Measurements from ENCODE around the gene OXNAD1.

OXNAD1 gene

GRCh38 chr3:16329036-16329825, 64.2 kb downstream of the OXNAD1 start:
- no peak for DNase-seq (ENCODE audit: low read depth)

GRCh38 chr3:16329826-16330129, 64.8 kb downstream of the OXNAD1 start:
- no peak for DNase-seq (ENCODE audit: low read depth)

GRCh38 chr3:16330351-16330750, 65.3 kb downstream of the OXNAD1 start:
- DNase-seq (ENCODE audit: low read depth) = no peak

GRCh38 chr3:16331319-16331883, 66.4 kb downstream of the OXNAD1 start:
- no peak for DNase-seq (ENCODE audit: low read depth)

GRCh38 chr3:16332904-16333426, 68.0 kb downstream of the OXNAD1 start:
- DNase-seq (ENCODE audit: low read depth) = no peak

GRCh38 chr3:16334909-16335308, 69.9 kb downstream of the OXNAD1 start:
- no peak for DNase-seq (ENCODE audit: low read depth)

- no peak for DNase-seq (ENCODE audit: low read depth)
Observed at GRCh38 chr3:16335333-16335732, 70.3 kb downstream of the OXNAD1 start.

DNA sequence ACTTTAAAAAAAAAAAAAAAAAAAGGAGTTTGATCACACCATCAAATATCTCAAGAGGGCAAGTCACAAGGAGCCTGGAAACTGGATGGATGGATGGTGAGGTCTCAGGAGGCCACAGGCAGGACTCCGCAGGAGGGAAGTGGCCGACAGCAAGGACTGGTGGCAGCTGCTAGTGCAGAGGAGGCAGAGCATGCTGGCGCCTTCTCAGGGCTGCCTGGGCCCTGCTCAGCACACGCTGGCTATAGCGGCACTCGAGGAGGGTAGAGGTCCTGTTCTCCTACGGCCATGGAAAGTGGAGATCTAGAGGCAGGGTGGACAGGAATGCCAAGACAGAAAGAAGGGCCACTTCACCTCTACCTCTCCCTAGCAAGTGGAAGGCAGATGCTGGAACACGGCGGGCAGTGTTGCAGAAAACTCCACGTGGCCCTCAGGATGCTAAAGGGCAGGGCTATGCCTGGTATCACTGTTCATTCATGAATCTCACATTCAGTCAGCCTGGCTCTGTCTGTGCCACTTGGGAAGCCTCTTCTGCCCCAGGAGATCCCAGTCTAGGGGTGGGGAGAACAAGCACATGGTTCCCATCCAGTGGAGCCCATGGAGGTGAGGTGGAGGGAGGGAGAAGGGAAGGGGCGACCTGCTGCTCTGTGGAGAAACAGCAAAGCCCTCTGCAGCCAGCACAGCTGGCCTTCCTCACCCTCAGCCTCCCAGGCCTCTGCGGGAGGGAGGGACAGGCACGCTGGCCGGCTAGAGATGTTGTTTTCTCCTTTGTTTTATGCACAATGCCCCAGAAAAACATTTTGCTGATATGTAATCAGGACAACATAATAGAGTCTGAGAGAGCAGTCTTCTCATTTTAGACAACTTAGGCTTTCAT, 71.0 kb downstream of the OXNAD1 start:
- DNase-seq (ENCODE audit: low read depth) = no peak

GRCh38 chr3:16336825-16337224, 71.8 kb downstream of the OXNAD1 start:
- DNase-seq (ENCODE audit: low read depth) = no peak

DNA sequence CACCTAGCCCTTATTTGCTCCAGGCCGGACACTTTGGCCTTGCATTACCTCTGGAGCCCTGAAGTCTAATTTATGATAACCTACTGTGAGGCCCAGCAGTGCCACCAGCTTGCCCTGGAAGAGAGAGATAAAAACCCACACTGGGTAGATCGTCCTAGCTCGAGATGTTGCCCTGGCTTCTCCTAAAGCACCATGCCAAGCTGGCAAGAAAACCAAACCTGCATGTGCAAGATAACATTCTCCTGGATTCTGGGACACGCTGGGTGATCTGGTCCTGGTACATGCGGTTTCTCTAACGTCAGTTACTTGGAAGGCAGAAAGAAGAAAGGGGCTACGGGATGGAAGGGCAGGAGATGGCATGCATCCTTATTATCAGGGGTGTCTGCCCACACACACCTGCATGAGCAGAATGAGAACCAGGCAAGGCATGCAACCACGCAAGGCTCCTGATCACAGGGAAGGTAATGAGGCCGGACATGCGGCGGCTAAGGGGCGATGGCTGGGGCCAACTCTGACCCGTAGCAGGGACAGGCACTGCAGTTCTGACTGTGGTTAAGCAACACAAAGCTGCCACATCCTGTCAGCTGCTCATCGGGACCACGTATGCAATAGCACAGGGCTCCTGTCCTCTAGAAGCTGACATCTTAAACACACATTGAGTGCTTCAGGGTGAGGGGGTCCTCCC, 73.0 kb downstream of the OXNAD1 start:
- DNase-seq (ENCODE audit: low read depth) = no peak

- no peak for DNase-seq (ENCODE audit: low read depth)
Observed at GRCh38 chr3:16338999-16339398, 74.0 kb downstream of the OXNAD1 start.

DNA sequence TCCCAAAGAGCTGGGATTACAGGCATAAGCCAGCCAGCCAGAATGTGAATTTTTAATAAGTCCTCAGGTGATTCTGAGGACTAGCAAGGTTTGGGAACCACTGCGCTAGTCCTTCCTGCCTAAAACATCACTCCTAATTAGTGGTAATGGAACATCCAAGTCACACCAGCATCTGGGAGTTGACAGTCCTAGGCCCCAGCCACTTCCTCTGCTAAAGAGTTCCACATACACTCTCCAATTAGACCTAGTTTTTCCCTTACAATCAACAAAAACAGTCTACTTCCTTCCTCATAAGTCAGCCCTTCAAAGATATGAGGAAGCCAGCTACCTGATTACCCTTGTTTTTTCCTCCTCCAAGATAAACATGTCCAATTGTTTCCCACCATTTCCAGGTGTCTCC, 78.1 kb downstream of the OXNAD1 start:
- no peak for DNase-seq (ENCODE audit: low read depth)

GRCh38 chr3:16346413-16347081, 81.5 kb downstream of the OXNAD1 start:
- no peak for DNase-seq (ENCODE audit: low read depth)

DNA sequence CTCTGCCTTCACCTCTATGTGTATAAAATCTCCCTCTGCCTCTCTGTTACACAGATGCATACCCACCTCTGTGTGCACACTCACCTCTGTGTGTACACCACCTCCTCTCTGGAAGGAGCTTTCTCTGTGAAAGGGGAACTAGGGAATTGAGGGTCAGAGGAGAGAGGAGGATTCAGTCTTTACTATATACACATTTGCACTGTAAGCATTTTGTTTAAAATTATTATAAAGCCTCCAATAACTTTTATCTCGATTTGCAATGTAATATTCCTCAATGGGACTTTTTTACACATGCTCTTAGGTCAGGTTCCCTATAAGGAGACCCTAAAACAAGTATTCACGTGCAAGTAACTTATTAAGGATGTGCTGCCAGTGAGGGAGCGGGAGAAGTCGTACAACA, 82.5 kb downstream of the OXNAD1 start:
- no peak for DNase-seq (ENCODE audit: low read depth)

- DNase-seq (ENCODE audit: low read depth) = no peak
Observed at GRCh38 chr3:16349986-16350596, 85.1 kb downstream of the OXNAD1 start.

GRCh38 chr3:16350597-16351318, 85.7 kb downstream of the OXNAD1 start:
- no peak for DNase-seq (ENCODE audit: low read depth)

GRCh38 chr3:16352428-16352827, 87.4 kb downstream of the OXNAD1 start:
- no peak for DNase-seq (ENCODE audit: low read depth)

DNA sequence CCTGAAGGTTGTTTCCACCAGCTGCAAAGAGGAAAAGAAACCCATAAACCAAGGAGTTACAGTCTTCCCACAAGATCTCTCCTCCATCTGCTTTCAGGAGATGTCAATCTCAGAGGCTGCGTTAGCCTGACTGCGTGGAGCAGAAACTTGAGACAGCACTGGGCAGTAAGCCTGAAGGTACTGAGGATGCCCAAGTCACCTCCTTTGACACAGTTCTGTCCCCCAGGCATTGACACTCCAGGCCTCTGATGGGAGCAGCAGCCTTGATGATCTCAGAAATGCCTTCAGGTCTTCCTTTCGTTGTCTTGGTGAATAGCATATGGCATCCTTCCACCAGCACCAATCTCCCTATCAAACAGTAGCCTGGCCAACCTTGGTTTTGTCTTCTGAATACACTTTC, 89.3 kb downstream of the OXNAD1 start:
- DNase-seq (ENCODE audit: low read depth) = no peak

Data from stimulated activated CD8-positive, alpha-beta memory T cell treated with anti-CD3 and anti-CD28 coated beads, Interleukin-15, amount 100 ng/mL, for 24 hours (primary cell).